Esophagus squamous epithelium (tissue), 4 donors: Measurements from ENCODE around the gene KLHL5.

Experiments
- CTCF ChIP-seq, 6 experiments: fragments of 450-650 bp in 4 of 6; fragments of 200-600 bp in 2 of 6; sonication (generic) in 2 of 6; IDR thresholded peaks; one replicate each; pipeline ENCODE4 v1.5.1; 2016 to 2019; ENCODE audit warnings: antibody characterized with exemption in 6 of 6, mild to moderate bottlenecking in 4 of 6, moderate library complexity in 4 of 6
- POLR2A ChIP-seq, 4 donors: fragments of 450-650 bp; IDR thresholded peaks; one replicate each; pipeline ENCODE4 v1.6.1; 2017; ENCODE audit warnings: antibody characterized with exemption in 4 of 4, mild to moderate bottlenecking in 4 of 4, moderate library complexity in 3 of 4

- no peak for TF ChIP-seq CTCF (IDR thresholded peaks at IDR 0.05)
- TF ChIP-seq POLR2A (IDR thresholded peaks at IDR 0.05), result no peak
Observed at GRCh38 chr4:39045827-39046221, 16.2 kb upstream of the KLHL5 start.
